GM19193 (cell line): ENCODE data around the gene UQCC3.

Source experiments
- POLR2A ChIP-seq: IDR thresholded peaks from 4 replicates; pipeline ENCODE4 v1.6.1; 2011; ENCODE audit not compliant: insufficient read depth, insufficient read length; ENCODE audit errors: extremely low read depth

UQCC3 gene

DNA sequence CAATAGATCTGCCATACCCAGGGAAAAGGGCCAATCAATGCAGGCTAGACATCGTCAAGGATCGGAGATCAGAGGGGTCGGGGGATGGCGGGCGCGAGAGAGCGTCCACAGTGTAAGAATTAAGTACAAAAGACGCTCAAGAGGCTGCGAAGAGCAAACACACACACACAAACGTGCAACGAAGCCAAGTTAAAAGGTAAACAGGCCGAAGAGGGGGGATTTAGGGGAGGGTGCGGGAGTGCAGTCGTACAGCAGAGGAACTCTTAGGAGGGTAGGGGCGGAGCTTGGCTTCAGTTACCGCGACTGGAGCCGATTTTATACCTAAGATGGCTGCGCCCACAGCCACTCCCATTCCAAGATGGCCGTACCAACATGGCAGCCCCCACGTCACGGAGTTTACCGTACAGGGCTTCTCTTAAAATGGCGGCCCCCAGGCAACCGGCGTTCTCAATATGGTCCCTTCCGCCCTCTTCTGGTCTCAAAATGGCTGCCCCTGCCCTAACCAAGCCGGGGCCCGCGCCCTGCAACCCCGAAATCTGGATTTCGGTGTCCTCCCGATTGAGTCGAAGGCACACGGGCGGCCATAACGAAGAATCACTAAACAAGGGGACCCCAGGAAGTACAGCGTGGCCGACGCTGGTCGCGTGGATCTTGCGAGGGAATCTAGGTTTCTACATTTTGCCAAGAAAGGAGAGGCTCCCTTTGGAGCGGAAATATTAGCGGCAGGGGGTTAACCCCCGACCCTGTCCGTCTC is 38.0 kb downstream of the UQCC3 start:
- TF ChIP-seq POLR2A, result peak; percentile 80

DNA sequence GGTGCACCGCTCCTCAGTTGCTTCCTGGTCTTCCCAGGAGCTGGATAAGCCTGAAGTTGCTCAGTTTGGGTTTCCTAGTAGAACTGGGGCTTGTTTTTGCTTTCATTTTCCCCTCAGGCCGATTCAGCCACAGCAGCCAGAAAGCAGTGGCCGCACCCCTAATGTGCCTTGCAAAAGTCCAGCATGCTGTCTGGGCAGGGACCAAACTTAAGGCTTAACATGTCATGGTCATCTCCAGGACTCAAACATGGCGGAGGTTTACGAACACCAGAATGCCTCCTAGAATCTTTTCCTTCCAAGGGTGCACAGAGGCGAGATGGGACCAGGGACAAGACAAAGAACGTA is 38.5 kb downstream of the UQCC3 start:
- TF ChIP-seq POLR2A, result no peak

DNA sequence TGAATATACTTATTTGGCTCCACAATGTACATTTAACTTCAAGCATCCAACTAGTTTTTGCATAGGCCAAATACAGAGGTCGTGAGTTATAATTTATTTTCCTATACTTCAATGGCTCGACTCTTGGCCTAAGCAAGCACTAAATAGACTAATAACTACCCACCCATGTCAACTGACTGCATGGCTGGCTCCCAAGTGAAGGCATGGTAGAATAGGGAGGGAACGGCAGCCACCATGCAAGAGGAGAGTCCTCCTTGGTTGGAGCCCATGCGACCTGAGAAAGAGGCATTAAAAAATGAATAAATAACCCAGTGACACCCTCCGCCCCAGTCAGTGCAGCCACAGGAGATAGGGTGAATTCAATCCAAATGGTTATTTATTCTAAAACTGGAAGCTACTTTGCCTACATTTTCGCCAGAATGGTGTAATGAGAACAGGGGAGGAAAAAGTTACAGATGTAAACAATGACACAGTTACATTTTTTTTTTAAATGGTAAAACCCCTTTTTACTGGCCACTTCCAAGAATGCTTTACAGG is 40.9 kb downstream of the UQCC3 start:
- no peak for TF ChIP-seq POLR2A

DNA sequence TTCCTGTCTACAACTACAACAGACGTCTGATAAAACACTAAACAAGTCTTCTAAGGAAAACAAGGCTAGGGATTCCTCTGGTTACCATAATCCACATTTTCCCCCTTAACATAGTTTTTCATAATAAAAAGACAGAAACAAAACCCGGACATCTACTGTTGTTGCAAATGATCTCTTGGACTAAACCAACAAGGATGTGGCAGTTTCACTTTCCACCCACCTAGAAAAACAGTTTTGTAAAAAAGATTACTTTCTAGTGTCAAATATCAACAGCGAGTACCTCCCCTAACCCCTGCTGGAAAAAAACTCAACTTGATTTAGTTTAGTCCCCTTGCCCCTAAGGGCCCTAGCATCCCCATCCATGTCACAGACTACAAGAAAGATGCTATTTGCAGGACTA is 41.4 kb downstream of the UQCC3 start:
- no peak for TF ChIP-seq POLR2A

DNA sequence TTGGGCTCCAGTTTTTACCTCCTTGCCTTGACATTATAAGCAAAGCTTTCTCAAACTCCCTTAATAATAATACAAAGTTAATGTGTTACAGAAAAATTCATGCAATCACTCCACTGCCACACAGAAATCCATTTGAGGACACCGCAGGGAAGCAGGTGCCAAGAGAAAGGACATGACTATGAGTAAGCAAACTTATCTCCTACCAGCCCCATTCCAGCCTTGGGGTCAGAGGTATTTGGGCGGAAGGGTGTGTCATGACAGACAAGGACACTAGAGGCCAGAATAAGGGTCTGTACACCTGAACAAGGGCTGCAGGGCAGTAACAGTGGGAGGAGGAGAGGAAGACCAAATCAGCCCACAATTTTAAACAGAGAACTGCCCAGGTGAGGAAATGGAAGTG is 41.9 kb downstream of the UQCC3 start:
- no peak for TF ChIP-seq POLR2A

DNA sequence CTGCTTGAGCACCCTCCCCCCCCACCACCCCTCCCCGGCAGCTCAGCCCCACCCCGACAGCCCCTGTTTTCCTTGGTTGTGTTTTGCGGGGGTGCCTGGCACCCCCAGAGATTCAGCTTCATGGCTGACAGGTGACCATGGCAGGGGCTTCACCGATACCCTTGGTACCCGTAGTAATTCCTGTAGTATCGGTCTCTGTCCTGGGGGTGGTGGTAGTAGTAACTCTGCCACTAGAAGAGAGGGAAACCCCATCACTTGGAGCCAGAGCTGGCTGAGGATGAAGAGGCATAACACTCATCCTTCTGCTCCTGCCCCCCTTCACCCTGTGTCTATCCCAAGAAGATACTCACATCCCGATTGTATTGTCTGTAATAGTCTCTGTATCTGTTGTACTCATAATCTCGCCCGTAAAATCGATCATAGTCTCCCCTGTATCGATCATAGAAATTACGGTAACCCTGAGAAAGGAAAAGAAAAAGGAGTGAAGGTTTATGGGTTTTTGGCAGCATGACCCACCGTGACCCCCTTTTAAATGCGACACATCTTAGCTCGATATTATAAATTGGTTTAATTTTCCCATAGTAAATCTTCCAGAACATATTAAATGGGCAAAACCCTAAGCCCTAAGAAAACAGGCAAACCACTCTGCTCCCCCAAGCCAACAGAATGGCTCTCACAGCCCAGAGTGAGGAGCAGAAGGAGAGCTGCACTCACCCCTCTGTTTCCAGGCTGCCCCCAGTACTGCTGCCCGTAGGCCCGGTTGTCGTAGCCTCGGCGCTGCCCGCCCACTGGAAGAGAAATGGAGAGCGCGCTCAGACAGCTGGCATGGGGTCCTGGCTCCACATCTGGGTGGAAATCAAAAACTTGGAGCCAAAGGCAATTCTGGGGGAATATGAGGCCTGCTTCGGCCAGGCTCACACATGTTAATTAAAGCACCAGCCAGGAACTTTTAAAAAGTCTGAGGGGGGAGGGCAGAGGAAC is 44.0 kb downstream of the UQCC3 start:
- no peak for TF ChIP-seq POLR2A

DNA sequence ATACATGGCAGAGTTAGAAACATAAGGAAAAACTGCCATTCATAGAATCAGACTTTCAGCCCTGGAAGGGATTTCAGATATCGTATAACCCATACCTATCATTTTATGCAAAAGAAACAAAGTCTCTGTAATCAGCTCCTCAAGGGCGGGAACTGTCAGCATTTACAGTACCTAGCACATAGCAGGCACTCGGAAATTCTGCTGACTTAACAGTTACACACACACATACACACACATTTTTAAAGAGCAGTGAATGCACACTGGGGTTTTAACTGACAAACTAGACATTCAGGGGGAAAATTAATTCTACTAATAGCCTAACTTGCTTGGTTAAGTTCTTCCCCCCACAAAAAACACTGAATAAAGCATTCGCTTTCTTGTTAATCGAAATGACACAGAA is 44.7 kb downstream of the UQCC3 start:
- TF ChIP-seq POLR2A, result no peak

DNA sequence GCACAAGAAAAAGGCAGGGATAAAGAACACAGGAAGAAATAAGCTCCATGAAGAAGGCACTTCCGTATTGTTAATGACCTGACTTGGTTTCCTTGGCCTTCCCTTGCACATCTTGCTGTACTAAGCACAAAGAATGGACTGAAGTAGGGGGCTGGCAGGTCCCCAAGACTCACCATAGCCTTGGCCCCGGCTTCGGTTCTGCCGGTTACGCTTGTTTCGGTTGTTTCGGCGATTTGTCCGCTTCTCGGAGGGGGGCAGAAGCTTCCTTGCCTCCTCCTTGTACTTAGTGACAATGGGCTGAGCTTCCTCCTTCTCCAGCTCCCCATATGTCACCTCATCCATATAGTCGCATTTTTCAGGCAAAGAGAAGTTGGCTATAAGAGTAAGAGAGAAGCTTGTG is 45.3 kb downstream of the UQCC3 start:
- TF ChIP-seq POLR2A, result no peak

DNA sequence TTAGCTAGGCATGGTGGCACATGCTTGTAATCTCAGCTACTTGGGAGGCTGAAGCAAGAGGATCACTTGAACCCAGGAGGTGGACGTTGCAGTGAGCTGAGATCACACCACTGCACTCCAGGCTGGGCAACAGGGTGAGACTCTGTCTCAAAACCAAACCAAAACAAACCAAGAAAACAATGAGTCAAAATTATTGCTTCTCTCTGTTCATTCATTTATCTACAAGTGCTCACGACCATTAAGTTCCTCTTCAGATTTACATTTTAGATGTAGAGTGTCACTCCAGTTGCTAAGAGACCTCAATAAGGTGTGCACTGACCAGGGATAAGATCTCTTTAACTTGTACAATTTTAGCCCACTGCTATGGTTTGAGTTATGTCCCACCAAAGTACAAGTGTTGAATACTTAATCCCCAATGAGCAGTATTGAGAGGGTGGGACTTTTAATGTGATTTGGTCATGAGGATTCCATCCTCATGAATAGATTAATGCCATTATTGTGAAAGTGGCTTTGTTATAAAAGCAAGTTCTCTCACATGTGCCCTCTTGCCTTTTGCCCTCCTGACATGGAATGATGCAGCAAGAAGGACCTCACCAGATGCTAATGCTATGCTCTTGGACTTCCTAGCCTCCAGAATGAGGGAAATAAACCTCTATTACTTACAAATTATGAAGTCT is 48.0 kb downstream of the UQCC3 start:
- TF ChIP-seq POLR2A, result no peak

DNA sequence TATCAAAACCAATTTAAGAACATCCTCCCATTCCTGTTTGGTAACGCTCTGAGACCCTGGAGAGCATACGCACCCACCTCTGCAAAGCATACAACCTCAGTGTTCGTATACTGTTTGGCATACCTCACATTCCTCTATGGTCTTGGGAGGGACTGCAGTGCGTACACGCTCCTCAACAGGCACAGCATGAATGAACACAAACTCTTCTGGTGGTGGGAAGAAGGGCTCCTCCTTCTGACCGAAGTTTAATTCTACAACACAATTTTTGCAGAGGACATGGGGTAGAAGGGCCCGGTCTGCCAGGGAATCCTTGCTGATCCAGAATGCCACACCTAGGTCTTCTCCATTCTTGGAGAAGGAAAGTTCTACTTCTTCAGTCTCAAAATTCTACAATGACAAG is 50.5 kb downstream of the UQCC3 start:
- no peak for TF ChIP-seq POLR2A
